HL-60 (cell line): Measurements from ENCODE around the gene DENND4C.
A peak's percentile ranks its signal among the peaks of the same experiment; 100 is the strongest.

Experiments used
- DNase-seq, 2 experiments: peaks; one replicate each; pipeline ENCODE4 v3.0.0-alpha.2; 2010 to 2020; ENCODE audit warnings: low read depth in 1 of 2, low spot score in 1 of 2
- H3K27ac ChIP-seq: fragments of 250-450 bp; sonication (Bioruptor Pico); replicated peaks from 2 replicates; pipeline ENCODE4 v1.5.1; 2020; ENCODE audit warnings: mild to moderate bottlenecking, moderate library complexity
- H3K27me3 ChIP-seq: fragments of 250-450 bp; sonication (Bioruptor Pico); 2 replicates; pipeline ENCODE4 v1.5.1; 2021; ENCODE audit warnings: mild to moderate bottlenecking, moderate library complexity; ENCODE audit not compliant: insufficient read depth, poor library complexity, severe bottlenecking
- H3K4me3 ChIP-seq: replicated peaks from 2 replicates; pipeline ENCODE4 v1.5.1; 2011; ENCODE audit warnings: mild to moderate bottlenecking, control low read depth, low read length; ENCODE audit not compliant: insufficient read depth
- CTCF ChIP-seq: IDR thresholded peaks from one replicate; pipeline ENCODE4 v1.5.1; 2011; ENCODE audit warnings: low read length, control low read depth, inconsistent platforms; ENCODE audit not compliant: insufficient read depth
- GABPA ChIP-seq: IDR thresholded peaks from 2 replicates; pipeline ENCODE4 v1.6.1; 2012; ENCODE audit warnings: low read depth
- POLR2AphosphoS5 ChIP-seq: IDR thresholded peaks from 2 replicates; pipeline ENCODE4 v1.6.1; 2012; ENCODE audit warnings: low read depth
- REST ChIP-seq: IDR thresholded peaks from 2 replicates; pipeline ENCODE4 v1.6.1; 2012; ENCODE audit warnings: low read depth; ENCODE audit not compliant: insufficient replicate concordance
- SPI1 ChIP-seq: IDR thresholded peaks from 2 replicates; pipeline ENCODE4 v1.6.1; 2012; ENCODE audit warnings: low read depth, mild to moderate bottlenecking, borderline replicate concordance

The DENND4C gene

GRCh38 chr9:19184144-19184917 is 46.2 kb upstream of the DENND4C start:
- no peak overlapping the region; the same call in 1 of the 2 replicates for H3K27ac ChIP-seq
- TF ChIP-seq GABPA (no peak), CTCF (no peak), REST (no peak), SPI1 (no peak)
- no peak overlapping the region for H3K4me3 ChIP-seq
- DNase-seq, result peak in 1 of 2 experiments; percentile 45
- no peaks in the 10 kb centered on the region for H3K27me3 ChIP-seq

- no peak overlapping the region for H3K4me3 ChIP-seq
- H3K27me3 ChIP-seq, result no peaks in the 10 kb centered on the region
- DNase-seq, result no peak
- H3K27ac ChIP-seq, result no peak overlapping the region
- TF ChIP-seq POLR2AphosphoS5 (no peak), GABPA (no peak), SPI1 (no peak), REST (no peak)
Measured at GRCh38 chr9:19185191-19185590, 45.3 kb upstream of the DENND4C start.

GRCh38 chr9:19186232-19186631 is 44.3 kb upstream of the DENND4C start:
- H3K4me3 ChIP-seq, result no peak overlapping the region
- DNase-seq, result no peak
- TF ChIP-seq REST (no peak), SPI1 (no peak), CTCF (no peak), GABPA (no peak), POLR2AphosphoS5 (no peak)
- H3K27ac ChIP-seq, result no peak overlapping the region
- H3K27me3 ChIP-seq, result no peaks in the 10 kb centered on the region
